Upper lobe of left lung (tissue), 4 donors: Measurements from ENCODE around the gene CYLD.

Experiments used
- CTCF ChIP-seq, 6 experiments: fragments of 450-650 bp in 4 of 6; fragments of 200-600 bp in 2 of 6; sonication (generic) in 2 of 6; IDR thresholded peaks; one replicate each; pipeline ENCODE4 v1.5.1; 2016 to 2019; ENCODE audit warnings: antibody characterized with exemption in 6 of 6
- EP300 ChIP-seq, 4 donors: sonication (generic); formaldehyde crosslinking; IDR thresholded peaks; one replicate each; pipeline ENCODE4 v1.5.1; 2017; ENCODE audit warnings: antibody characterized with exemption in 4 of 4, control low read depth in 2 of 4
- POLR2A ChIP-seq, 4 donors: fragments of 450-650 bp; IDR thresholded peaks; one replicate each; pipeline ENCODE4 v1.5.1; 2016 to 2017; ENCODE audit warnings: antibody characterized with exemption in 4 of 4, mild to moderate bottlenecking in 2 of 4
- POLR2AphosphoS5 ChIP-seq, 2 donors: sonication (generic); formaldehyde crosslinking; IDR thresholded peaks; one replicate each; pipeline ENCODE4 v1.5.1; 2017; ENCODE audit warnings: antibody characterized with exemption in 2 of 2

- TF ChIP-seq POLR2A (IDR thresholded peaks at IDR 0.05) (no peak), CTCF (IDR thresholded peaks at IDR 0.05) (no peak), EP300 (IDR thresholded peaks at IDR 0.05) (no peak), POLR2AphosphoS5 (IDR thresholded peaks at IDR 0.05) (no peak)
Measured at GRCh38 chr16:50767197-50767596, 25.3 kb downstream of the CYLD start.
